VCaP (cell line): ENCODE measurements around the gene DNM2.

Source experiments
- H3K27ac ChIP-seq: fragments of 450-650 bp; 2 replicates; pipeline ENCODE4 v1.5.1; 2017
- TF ChIP-seq, protein P1 (sequence below): fragments of 450-650 bp; conservative IDR thresholded peaks from 2 replicates; pipeline ENCODE4 v1.5.1; 2017; ENCODE audit warnings: mild to moderate bottlenecking, moderate library complexity

The DNM2 gene

DNA sequence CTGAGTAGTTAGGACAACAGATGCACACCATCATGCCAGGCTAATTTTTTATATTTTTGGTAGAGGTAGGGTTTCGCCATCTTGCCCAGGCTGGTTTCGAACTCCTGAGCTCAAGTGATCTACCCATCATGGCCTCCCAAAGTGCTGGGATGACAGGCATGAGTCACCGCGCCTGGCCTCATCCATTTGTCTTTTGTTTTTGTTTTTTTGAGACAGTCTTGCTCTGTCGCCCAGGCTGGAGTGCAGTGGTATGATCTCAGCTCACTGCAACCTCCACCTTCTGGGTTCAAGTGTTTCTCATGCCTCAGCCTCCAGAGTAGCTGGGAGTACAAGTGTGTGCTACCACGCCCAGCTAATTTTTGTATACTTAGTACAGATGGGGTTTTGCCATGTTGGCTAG lies 57.0 kb downstream of the DNM2 start:
- H3K27ac ChIP-seq: no peak overlapping the region
- TF ChIP-seq, protein P1, sequence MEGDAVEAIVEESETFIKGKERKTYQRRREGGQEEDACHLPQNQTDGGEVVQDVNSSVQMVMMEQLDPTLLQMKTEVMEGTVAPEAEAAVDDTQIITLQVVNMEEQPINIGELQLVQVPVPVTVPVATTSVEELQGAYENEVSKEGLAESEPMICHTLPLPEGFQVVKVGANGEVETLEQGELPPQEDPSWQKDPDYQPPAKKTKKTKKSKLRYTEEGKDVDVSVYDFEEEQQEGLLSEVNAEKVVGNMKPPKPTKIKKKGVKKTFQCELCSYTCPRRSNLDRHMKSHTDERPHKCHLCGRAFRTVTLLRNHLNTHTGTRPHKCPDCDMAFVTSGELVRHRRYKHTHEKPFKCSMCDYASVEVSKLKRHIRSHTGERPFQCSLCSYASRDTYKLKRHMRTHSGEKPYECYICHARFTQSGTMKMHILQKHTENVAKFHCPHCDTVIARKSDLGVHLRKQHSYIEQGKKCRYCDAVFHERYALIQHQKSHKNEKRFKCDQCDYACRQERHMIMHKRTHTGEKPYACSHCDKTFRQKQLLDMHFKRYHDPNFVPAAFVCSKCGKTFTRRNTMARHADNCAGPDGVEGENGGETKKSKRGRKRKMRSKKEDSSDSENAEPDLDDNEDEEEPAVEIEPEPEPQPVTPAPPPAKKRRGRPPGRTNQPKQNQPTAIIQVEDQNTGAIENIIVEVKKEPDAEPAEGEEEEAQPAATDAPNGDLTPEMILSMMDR: no peak

DNA sequence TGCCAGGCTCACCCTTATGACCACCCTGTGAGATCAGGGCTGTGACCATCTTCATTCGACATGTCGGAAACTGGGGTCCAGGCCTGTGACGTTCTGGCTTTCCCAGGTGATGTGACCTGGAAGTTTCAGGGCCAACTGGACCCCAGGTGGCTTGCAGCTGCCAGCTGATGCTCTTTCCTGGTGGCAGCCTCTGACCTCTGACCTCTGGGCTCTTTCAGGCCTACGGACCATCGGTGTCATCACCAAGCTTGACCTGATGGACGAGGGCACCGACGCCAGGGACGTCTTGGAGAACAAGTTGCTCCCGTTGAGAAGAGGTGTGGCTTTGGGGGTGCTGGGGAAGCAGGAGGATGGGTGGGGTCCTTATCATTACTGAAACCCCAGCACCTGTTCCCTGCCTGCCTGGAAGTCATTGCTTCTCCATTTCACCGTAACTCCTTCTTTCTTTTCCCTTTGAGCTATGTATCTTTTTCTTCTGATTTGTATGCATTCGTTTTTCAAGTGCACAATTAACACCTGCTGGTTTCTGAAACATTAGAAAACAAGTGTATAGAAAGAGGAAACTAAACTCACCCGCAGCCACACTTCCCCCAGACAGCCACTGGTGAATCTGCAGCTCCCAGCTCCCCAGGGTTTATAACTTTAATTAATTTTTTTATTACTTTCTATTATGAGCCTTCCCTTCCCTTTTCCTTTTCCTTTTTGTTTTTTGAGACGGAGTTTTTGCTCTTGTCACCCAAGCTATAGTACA lies 59.2 kb downstream of the DNM2 start:
- no peak overlapping the region for H3K27ac ChIP-seq
- TF ChIP-seq, protein P1: no peak

DNA sequence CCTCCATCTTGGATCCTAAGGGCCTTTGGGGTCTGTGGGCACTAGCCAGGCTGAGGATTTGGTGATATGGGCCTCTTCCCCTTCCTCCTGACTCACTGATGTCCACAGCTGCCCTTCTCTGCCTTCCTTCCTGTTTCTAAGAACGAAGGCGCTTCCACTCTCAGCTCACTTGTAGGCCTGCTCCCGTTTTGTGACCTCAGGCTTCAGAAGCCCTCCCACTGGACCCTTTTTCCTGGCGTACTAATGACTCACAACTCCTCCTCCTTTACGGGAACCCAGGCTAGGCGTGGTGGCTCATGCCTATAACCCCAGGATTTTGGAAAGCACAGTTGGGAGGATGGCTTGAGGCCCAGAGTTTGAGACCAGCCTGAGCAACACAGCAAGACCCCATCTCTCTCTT lies 62.5 kb downstream of the DNM2 start:
- H3K27ac ChIP-seq: no peak overlapping the region
- TF ChIP-seq, protein P1: no peak

DNA sequence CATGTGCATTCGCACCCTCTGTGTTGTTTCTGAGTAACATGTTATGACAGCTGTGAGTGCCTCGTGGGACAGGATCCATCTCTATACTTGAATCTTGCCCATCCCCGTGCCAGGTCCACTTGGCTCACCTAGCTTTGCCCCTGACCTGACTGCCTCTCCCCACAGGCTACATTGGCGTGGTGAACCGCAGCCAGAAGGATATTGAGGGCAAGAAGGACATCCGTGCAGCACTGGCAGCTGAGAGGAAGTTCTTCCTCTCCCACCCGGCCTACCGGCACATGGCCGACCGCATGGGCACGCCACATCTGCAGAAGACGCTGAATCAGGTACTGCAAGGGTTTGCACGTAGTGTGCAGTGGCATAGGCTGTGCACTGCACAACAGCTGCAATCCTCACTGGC lies 64.9 kb downstream of the DNM2 start:
- TF ChIP-seq, protein P1: no peak
- no peak overlapping the region for H3K27ac ChIP-seq

DNA sequence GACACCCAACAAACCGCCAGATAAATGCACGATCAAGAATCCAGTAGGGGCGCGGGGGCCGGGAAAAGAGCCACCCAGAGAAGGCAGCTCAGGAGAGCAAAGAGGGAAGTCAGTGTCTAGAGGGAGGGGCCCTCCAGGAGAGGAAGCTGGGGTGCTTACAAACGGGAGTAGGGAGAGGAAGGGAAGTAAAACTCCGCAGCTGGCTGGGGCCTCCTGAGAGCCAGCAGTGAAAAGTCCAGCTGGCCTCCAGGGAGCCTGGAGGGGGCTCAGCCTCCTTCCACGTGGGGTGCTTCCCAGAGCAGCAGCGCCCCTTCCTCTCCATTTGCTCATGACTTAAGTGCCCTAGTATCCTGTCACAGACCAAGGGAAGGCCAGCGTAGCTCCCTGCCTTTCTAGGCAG lies 66.4 kb downstream of the DNM2 start:
- no peak overlapping the region for H3K27ac ChIP-seq
- TF ChIP-seq, protein P1: no peak

DNA sequence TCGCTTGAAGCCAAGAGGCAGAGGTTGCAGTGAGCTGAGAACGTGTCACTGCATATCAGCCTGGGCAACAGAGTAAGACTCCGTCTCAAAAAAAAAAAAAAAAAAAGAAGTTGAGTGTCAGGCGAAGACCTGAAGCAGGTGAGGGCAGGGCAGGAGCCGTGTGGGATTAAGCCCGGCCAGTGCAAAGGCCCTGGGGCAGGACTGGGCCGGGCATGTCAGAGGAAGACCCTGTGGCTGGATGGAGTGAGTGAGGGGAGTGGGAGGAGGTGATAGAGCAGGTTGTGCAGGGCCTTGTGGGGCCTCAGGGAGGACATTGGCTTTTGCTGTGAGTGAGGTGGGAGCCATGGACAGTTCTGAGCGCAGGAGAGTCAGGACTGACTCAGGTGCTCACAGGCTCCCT lies 70.3 kb downstream of the DNM2 start:
- H3K27ac ChIP-seq: no peak overlapping the region
- TF ChIP-seq, protein P1: no peak

DNA sequence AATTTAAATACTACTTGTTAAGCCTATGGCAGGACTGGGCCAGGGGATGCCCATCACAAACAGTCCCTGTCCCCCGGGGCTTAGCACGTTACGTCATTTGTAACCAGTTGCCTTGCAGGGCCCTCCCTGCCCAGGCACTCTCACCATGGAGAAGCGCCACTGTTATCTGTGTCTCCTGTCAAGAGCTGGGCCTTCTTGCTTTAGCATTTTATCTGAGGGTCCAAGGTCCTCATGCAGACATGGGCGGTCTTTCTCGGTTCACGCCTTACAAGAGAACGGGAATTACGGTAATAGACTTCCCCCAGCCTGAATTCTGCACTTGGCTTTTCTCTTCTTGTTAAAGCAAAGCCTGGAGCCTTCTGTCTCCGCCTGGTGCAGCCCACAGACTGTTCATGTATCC lies 72.0 kb downstream of the DNM2 start:
- TF ChIP-seq, protein P1: no peak
- H3K27ac ChIP-seq: no peak overlapping the region
